GM19035 (cell line): ENCODE data around the gene SNCB.

Experiments
- ATAC-seq: cut with Tn5 transposase; IDR thresholded peaks from one replicate; pipeline ENCODE4 v1.9.1; 2021; ENCODE audit not compliant: unreplicated experiment

The SNCB gene

DNA sequence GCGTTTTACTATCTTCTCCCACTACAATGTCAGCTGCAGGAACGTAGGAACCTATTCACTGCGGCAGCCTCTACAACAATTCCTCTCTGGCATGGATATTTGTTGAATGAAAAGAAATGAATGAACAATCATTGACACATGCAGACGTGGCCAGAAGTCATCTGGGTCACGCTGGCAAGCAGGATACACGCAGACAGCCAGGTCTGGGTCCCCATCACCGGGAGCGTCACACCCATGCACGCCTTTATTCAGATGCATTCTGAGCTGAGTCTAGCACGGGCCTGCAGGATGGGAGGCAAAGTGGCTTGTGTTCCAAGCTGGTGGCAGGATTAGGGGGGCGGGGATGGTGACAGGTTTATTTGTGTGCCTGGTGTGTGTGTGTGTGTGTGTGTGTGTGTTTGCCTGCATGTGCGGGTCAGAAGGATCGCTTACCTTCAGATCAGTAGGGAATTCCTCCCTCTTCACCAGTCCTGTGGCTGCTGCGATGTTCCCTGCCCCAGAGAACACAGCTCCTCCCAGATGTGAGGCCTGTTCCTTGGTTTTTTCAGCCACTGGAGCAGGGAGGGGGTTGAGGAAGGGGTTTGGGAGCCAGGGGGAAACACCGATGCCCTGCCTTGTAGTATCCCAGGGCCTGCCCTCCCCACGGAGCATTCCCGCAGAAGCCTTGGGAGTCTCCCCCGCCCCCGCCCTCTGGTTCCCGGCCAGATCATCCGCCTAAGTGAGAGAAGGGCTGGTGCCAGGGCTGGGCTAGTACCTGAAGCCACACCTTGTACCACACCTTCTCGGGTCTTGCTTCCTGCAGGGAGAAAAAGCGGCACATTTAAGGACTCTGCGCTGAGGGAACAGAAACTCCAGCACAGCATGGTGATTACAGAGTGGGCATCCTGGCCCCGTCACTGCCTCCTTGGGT lies 4.1 kb downstream of the SNCB start:
- no peak for ATAC-seq

DNA sequence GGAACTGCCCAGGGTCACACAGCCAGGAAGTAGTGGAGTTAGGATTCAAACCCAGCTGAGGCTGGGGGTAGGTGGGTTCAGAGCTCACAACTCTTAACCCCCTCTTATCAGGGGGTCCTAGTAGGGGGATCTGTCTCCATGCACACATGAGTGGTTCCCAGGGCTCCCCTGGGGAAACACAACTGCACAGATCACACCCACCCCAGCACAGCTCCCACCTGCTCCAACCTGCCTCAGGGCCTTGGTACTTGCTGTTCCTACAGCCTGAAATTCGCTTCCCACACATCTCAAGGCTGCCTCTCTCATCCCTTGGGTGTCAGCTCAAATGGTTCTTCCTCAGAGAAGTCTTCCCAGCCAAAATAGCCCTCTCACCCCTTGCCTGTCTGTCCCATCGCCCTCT lies 4.8 kb downstream of the SNCB start:
- ATAC-seq, result no peak

GRCh38 chr5:176624938-176625337 lies 5.4 kb downstream of the SNCB start:
- no peak for ATAC-seq

- ATAC-seq, result no peak
These were observed 6.2 kb downstream of the SNCB start for GRCh38 chr5:176624142-176624541.

- ATAC-seq, result no peak
These were observed 8.7 kb downstream of the SNCB start for GRCh38 chr5:176621661-176622079.

- no peak for ATAC-seq
These were observed 9.9 kb downstream of the SNCB start for GRCh38 chr5:176620333-176620981.

GRCh38 chr5:176619569-176620332 lies 10.6 kb downstream of the SNCB start:
- no peak for ATAC-seq

- peak; percentile 83 for ATAC-seq
These were observed 11.1 kb downstream of the SNCB start for GRCh38 chr5:176619203-176619568.

GRCh38 chr5:176618783-176619182 lies 11.6 kb downstream of the SNCB start:
- no peak for ATAC-seq

GRCh38 chr5:176616511-176616910 lies 13.8 kb downstream of the SNCB start:
- no peak for ATAC-seq

DNA sequence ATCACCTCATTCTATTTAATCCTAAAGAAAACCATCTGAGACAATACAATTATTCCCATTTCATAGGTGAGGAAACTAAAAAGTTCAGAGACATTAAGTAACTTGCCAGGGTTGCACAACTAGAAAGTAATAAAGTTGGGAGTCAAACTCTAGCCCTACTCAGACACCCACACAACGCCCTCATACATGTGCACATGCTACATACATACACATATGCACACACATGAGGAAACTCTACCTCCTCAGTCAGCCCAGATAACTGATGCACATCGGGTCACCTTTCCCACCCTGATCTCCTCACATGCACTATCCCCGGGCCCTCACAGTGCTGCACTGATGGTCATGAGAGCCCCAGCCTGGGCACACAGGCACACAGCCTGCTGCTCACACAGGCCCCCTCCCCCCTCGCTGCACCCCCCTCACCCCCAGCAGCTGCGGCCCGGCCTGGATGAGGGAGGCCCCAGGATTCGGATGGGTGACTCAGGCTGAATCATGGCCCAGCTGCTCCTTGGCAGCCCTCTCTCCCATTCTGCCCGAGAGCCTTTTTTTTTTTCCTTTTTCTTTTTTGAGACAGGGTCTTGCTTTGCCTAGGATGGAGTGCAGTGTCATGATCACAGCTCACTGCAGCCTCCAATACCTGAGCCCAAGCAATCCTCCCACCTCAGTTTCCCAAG lies 15.4 kb downstream of the SNCB start:
- no peak for ATAC-seq

DNA sequence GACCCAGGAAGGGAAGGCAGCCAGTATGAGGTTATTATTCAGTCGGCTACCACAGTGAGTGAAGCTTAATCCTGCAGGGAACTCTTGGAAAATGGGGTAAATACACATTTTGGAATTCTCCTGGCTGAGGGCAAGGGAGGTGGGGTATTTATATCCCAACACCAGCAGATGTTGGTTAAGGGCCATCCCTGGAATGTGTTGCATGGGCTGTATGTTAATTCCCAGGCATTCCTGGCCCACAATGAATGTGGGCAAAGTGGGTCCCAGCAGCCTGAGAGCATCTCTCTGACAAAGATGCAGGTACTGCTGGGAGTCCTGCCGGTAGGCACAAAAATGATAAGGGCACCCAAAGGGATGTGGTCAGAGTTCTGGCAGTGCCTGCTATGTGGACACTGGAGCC lies 17.5 kb downstream of the SNCB start:
- ATAC-seq, result no peak

- ATAC-seq, result no peak
These were observed 18.3 kb downstream of the SNCB start for GRCh38 chr5:176612008-176612407.

- ATAC-seq, result no peak
These were observed 18.9 kb downstream of the SNCB start for GRCh38 chr5:176611435-176611834.

GRCh38 chr5:176610435-176610773 lies 19.9 kb downstream of the SNCB start:
- no peak for ATAC-seq

DNA sequence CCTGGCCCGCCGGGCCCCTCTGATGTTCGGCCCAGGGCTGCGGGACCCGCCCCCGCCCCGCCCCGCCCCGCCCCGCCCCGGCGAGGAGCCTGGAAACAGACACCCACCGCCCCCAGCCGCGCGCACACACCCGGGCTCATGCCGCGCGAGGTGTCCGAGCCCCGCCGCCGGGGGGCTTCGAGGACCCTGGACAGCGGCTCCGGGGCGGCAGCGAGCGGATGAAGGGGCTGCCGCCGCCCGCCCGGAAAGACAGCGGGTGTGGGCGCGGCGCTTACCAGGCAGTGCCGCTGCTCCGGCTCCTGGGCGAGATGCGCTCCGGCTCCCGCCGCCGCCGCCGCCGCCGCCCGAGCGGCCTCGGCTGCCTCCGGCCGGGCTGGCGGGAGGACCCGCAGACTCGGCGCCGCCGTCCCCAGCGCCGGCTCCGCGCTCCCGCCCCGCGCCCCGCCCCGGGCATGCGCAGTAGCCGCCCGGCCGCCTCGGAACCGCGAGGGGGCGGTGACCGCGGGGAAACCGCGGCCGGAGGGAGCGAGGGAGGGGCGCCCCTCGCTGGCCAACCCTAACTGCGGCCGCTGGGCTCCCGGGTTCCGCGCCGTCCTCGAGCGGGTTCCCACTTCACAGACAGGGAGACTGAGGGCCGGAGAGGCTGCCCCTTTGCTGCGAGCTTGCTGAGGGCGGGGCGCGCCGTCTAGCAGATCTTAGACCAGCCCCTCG lies 20.5 kb downstream of the SNCB start, which contains the start of gene GPRIN1:
Gene GPRIN1 (minus strand): TSS at position 433 of the 711 bp plus-strand sequence. CDS start 10,322 bp downstream, outside the sequence.
- peak; percentile 85 for ATAC-seq

DNA sequence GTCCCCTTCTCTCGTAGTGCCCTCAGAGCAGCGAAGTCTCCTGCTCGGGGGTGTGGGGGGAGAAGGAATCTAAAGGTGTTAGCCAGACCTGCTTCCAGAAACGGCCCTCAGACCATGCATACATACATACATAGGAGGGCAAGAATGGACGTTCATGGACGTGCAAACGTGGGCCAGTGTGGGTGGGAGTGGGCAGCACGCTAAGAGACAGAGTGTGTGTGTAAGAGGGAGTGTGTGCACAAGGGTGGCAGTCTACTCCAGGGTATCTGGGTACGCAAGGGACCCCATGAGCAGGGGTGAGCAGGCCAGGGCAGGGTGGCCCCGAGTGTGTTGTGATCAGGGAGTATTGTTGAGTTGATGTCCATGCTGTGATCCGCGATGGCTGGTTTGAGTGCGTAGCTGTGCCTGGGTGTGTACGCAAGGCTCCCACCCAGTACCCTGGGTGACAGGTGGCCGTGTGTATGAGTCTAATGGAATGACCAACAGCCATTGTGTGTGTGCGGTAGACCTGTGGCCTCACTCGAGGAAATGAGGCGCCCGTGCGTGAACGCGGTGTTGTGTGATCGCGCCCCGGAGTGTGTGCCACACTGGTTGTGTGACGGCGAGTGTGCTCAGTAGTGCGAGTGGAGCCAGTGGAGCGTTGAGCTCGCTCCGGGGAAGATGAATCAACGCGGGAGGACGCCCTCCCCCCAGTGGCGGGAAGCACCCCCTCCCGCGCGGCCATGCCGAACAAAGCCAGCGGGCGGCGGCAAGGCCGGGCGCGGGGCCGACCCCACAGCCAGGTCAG lies 21.2 kb downstream of the SNCB start:
- ATAC-seq, result peak; percentile 23

GRCh38 chr5:176608142-176608705 lies 22.1 kb downstream of the SNCB start:
- no peak for ATAC-seq

DNA sequence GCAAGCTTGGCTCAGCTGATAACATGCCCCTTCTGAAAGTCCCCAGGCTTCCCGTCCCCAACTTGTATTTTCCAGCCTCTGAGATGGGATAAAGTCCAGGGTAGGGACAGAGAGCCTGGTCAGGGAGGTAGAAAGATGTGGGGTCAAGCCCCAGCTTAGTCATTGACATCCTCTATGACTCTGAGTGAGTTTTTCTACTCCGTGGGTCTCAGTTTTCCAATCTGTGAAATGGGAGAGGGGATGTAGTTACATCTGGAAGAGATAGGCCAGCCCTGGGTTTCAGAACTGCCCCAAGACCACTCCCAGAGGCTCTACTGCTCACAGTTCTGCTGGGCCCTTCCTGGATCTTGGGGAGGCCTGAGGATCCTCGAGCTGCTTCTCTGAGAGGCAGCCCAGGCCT lies 23.5 kb downstream of the SNCB start:
- ATAC-seq, result no peak
